Stimulated activated CD4-positive, alpha-beta T cell treated with anti-CD3 and anti-CD28 coated beads, Interleukin-12 subunit alpha, Interleukin-12 subunit beta, amount 100 ng/mL, for 48 hours (primary cell): Measurements from ENCODE around the gene ACP5.
"Not testable (repeated sequence)": the region's sequence is repeated elsewhere in the genome, so short reads cannot be mapped to it uniquely, and the experiment has no call there.

Source experiments
- DNase-seq, 3 donors: peaks; one replicate each; pipeline ENCODE4 v3.0.0-alpha.2; 2020; ENCODE audit warnings: low read depth in 2 of 3, low spot score in 1 of 3

ACP5 gene

GRCh38 chr19:11580116-11580515 lies 2.7 kb upstream of the ACP5 start:
- DNase-seq, result no peak

- no peak for DNase-seq
Observed at GRCh38 chr19:11578258-11579142, 1.1 kb upstream of the ACP5 start.

GRCh38 chr19:11576227-11576626 lies 1.2 kb downstream of the ACP5 start:
- no peak for DNase-seq

DNA sequence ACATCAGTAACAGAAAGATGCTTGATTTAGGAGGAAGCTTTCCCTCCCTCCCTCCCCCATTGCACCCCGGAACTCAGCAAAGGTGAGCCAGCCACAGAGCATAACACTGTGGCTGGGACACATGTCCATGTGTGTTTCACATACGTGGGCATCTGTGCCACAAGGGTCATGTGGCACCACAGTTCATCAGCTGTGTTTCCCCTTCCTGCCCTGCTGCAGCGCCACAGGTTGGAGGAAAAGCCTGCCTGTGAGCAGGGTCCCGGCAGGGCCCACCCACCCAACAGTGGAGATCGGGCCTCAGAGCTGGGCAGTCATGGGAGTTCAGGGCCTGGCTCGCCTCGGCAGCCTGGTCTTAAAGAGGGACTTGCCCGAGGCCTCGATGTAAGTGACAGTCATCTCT lies 2.8 kb downstream of the ACP5 start:
- no peak for DNase-seq

- not testable (repeated sequence) for DNase-seq
Observed at GRCh38 chr19:11573763-11574162, 3.7 kb downstream of the ACP5 start.

GRCh38 chr19:11573354-11573753 lies 4.1 kb downstream of the ACP5 start:
- DNase-seq, result not testable (repeated sequence)

- no peak for DNase-seq
Observed at GRCh38 chr19:11570039-11570462, 7.4 kb downstream of the ACP5 start.

GRCh38 chr19:11566164-11566563 lies 11.3 kb downstream of the ACP5 start:
- no peak for DNase-seq

GRCh38 chr19:11565649-11565980 lies 11.8 kb downstream of the ACP5 start:
- DNase-seq, result not testable (repeated sequence)

DNA sequence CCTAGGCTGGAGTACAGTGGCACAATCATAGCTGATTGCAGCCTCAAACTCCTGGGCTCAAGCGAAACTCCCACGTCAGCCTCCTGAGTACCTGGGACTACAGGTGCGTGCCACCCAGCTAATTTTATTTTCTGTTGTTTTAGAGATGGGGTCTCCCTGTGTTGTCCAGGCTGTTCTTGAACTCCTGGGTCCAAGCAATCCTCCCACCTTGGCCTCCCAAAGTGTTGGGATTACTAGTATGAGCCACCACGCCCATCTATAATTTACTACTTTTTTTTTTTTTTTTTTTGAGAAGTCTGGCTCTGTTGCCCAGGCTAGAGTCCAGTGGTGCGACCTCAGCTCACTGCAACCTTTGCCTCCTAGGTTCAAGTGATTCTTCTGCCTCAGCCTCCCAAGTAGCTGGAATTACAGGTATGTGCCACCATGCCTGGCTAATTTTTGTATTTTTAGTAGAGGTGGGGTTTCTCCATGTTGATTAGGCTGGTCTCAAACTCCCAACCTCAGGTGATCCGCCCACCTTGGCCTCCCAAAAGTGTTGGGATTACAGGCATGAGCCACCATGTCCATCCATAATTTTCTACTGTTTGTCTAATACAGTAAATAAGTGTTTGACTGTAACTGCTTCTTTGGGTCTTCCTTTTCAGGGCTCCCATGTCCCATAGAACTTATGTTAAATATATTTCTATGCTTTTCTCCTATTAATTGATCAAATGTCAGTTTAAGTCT lies 13.2 kb downstream of the ACP5 start:
- not testable (repeated sequence) for DNase-seq

DNA sequence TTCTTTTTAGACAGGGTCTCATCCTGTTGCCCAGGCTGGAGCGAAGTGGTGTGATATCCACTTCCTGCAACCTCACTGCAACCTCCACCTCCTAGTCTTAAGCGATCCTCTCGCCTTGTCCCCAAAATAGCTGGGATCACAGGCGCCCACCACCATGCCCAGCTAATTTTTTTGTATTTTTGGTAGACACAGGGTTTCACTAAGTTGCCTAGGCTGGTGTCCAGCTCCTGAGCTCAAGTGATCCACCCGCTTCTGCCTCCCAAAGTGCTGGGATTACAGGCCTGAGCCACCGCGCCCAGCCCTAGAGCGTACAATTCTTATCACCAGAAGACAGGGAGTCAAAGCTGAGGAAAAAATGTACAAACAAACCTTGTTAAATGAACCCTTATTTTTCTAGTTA lies 13.9 kb downstream of the ACP5 start:
- DNase-seq, result no peak

- peak in 2 of 3 donors; percentile 40 to 70 for DNase-seq
Observed at GRCh38 chr19:11560404-11561051, 16.9 kb downstream of the ACP5 start.

DNA sequence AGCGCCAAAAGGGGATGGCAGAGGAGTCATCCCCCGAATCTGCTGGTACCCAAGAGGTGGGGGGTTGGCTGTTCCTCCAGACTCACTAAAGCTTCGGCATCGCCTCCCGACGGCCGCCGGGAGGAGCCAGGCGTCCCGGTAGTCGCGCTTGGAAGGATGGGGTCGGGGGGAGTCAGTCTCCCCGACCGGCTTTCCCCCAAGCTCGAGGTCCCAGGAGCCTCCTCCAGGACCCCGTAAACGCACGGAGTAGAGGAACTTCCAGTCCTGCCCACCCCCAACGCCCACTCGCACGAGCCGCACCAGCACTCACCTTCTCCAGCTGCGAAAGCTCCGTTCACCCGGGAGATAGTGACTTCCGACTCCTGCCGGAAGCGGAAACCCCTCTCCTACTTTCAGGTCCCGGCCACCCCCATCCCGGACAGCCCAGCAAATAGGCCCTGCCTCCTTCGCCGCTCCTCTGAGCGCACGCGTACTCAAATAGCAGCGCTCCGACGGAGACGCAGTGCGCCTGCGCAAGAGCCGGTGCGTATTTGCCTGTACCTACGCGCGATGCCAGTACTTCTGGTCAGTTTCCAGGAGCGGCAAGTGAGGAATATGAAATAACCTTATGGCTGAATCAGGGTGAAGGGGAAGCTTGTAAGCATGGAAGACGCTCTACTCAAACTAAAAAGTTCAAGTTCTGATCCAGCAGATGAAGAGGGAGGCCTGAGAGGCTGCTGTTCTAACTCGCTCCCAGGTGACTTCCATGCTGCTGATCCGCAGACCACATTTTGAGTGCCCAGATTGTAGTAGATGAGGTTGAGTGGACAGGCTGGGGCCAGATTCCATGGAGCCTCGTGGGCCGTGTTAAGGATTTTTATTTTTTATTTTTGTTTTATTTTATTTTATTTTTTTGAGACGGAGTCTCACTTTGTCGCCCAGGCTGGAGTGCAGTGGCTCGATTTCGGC lies 18.3 kb downstream of the ACP5 start, which contains the start of gene ELOF1:
Gene ELOF1, minus strand, starts transcription at position 350 of the 948 bp plus-strand sequence. CDS start 4,883 bp downstream, outside the sequence.
- DNase-seq, result peak; percentile 89 to 97 (median 97)

DNA sequence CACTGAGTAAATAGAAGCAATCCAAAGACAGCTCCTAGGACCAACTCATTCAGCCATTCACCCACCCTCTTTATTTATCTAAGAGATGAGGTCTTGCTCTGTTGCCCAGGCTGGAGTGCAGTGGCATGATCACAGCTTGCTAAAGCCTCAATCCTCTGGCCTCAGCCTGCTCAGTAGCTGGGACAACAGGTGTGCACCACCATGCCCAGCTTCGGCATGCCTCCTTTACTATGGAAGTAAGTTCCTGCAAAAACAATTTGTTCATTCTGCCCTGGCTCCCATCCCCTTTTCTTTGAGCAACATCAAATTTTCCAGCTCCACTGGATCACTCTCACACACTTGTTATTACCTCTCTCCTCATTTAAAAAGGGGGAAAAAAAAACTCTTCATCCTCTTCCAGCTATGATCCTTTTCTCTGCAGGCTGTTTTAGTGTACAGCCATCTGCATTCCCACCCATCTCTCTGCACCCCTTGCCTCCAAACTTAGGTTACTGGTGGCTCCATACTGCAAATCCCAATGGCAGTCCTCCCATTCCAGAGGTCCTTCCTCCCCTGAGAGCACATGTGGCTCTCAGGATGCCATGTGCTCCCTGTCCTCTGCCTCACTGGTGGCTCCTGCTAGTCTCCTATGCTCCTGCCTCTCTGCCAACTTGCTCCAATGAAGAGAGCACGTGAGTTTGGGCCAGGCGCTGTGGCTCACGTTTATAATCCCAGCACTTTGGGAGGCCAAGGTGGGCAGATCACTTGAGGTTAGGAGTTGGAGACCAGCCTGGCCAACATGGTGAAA lies 20.6 kb downstream of the ACP5 start:
- no peak for DNase-seq

DNA sequence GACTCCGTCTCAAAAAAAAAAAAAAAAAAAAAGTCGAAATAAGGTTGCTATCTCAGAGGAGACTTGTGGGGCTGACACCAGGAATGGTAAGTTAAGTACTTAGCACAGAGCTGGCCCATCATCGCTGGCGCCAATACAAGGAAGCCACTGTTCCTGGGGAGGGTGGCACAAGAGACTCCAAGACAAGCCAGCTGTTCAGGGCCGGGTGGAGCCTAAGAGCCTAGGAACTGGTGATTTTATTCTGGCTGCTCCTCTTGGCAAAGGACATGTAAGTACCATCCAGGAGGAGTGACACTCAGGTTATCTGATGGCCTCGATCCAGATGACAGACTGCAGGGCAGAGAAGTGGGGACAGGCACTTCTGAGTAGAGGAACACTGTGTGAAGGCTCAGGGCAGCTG lies 22.2 kb downstream of the ACP5 start:
- DNase-seq, result no peak

- DNase-seq, result no peak
Observed at GRCh38 chr19:11554160-11554559, 23.3 kb downstream of the ACP5 start.

DNA sequence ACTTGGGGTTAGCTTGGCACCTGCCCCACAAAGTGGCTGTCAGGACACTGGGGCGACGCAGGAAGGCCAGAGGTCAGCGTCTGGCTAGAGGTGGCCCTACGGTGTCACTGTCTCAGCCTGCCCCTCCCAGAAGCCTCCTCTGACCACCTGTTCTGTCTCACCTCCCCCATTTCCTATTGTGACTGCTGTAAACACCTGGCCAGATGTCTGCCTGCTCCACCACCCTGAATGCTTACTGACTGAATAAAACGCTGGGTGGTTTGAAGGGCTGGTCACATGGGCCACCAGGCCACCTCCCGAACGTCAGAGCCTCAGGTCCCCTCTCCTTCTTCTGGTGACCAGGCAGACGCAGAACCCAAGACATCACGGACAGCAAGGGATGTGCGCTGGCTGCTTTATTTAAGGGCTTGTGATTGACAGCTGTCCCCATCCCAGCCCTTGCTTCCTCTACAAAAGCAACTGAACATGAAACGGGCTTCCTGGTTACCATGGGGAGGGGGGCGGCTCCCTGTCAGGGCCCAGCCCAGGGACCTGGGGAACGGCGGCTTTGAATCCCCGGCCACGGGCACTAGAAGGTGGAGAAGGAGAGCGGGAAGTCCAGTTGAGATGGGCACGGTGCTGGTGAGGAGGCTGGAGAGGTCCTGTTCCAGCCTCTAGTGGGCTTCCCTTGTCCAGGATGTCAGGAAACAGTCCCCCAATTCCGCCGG lies 24.6 kb downstream of the ACP5 start:
- DNase-seq, result no peak

DNA sequence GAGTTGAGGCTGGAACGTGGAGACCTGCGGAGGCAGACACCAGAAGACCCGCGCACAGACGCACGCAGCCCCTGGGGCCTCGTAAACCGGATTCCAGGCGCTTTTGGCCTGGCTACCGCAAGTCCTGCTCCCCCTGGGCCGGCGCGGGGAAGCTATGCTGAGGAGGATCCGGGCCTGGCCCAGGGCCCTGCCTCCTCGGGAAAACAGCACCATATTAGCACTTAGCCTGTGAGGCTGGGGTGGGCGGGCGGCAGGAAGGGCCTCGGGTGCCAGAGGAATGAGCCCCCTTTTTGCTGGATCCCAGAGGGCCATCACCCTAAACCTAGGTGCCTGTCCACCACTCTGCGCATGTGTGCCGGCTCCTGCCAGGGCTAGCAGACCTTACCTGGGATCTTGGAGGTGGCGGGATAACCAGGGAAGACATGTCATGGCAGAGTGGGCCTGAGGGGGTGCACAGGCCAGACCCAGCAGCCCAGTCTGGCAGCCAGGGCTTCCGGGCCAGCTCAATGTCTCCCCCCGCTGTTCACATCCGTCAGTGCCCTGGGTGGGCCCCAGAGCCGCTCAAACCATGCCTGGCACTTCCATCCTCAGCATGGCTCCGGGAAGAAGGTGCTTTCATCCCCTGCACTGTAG lies 25.7 kb downstream of the ACP5 start:
- no peak for DNase-seq

DNA sequence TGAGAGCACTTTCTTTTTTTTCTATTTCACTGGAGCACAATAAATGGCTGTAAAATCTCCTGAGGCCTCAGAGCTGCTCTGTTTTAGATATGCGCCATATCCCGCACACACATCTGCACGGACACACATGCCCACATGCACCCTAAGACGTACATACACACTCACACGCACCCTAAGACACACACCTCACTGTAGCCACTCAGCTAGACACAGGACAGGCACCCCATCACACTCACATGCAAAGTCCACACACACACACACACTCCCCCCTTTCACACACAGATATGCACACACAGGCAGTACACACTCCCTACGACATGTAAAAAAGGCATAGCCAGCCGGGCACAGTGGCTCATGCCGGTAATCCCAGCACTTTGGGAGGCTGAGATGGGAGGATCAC lies 27.2 kb downstream of the ACP5 start:
- no peak for DNase-seq
